Fibroblast of peridontal ligament (primary cell): ENCODE measurements around the gene GPR176.
"Not testable (repeated sequence)": the region's sequence is repeated elsewhere in the genome, so short reads cannot be mapped to it uniquely, and the experiment has no call there.

ENCODE experiments used
- DNase-seq: peaks from one replicate; pipeline ENCODE4 v3.0.0-alpha.2; 2010; ENCODE audit errors: extremely low read depth

The GPR176 gene

GRCh38 chr15:39936187-39936586, 16.1 kb upstream of the GPR176 start:
- no peak for DNase-seq

- DNase-seq = no peak
Observed at GRCh38 chr15:39935241-39935640, 15.2 kb upstream of the GPR176 start.

- peak; percentile 52 for DNase-seq
Observed at GRCh38 chr15:39934397-39935071, 14.5 kb upstream of the GPR176 start.

- DNase-seq = no peak
Observed at GRCh38 chr15:39931615-39932014, 11.5 kb upstream of the GPR176 start.

- no peak for DNase-seq
Observed at GRCh38 chr15:39926526-39926925, 6.5 kb upstream of the GPR176 start.

- no peak for DNase-seq
Observed at GRCh38 chr15:39925112-39925842, 5.2 kb upstream of the GPR176 start.

- no peak for DNase-seq
Observed at GRCh38 chr15:39924437-39924836, 4.4 kb upstream of the GPR176 start.

- no peak for DNase-seq
Observed at GRCh38 chr15:39922462-39923092, 2.5 kb upstream of the GPR176 start.

- DNase-seq = no peak
Observed at GRCh38 chr15:39921274-39921638, 1.2 kb upstream of the GPR176 start.

- peak; percentile 64 for DNase-seq
Observed at GRCh38 chr15:39920510-39921273, 626 bp upstream of the GPR176 start.

GRCh38 chr15:39919411-39919747, 687 bp downstream of the GPR176 start:
- no peak for DNase-seq

- DNase-seq = peak; percentile 91
Observed at GRCh38 chr15:39918688-39919385, 1.2 kb downstream of the GPR176 start.

- no peak for DNase-seq
Observed at GRCh38 chr15:39914977-39915376, 5.1 kb downstream of the GPR176 start.

GRCh38 chr15:39909007-39909406, 11.1 kb downstream of the GPR176 start:
- no peak for DNase-seq

- peak; percentile 93 for DNase-seq
Observed at GRCh38 chr15:39908186-39908585, 11.9 kb downstream of the GPR176 start.

- DNase-seq = no peak
Observed at GRCh38 chr15:39907216-39907615, 12.8 kb downstream of the GPR176 start.

- DNase-seq = no peak
Observed at GRCh38 chr15:39904115-39904514, 16.0 kb downstream of the GPR176 start.

- DNase-seq = no peak
Observed at GRCh38 chr15:39898317-39898716, 21.7 kb downstream of the GPR176 start.

GRCh38 chr15:39896846-39897245, 23.2 kb downstream of the GPR176 start:
- DNase-seq = peak; percentile 72

- no peak for DNase-seq
Observed at GRCh38 chr15:39896101-39896500, 24.0 kb downstream of the GPR176 start.

GRCh38 chr15:39893051-39893450, 27.0 kb downstream of the GPR176 start:
- not testable (repeated sequence) for DNase-seq

- no peak for DNase-seq
Observed at GRCh38 chr15:39892418-39892817, 27.6 kb downstream of the GPR176 start.
